OCI-LY7 (cell line): ENCODE measurements around the gene TXNDC2. TPM values are rescaled to one million over a fixed set of nuclear protein-coding genes. Genes with fewer than 3 reads are reported as not detected.

ENCODE experiments used
- small RNA-seq: library from RNA; depleted of rRNA; stranded (forward); fragments of <200 nt; gene quantifications from one replicate; pipeline ENCODE3, GENCODE V24; 2014
- total RNA-seq, 2 experiments: library from RNA; depleted of rRNA in 1 of 2; stranded (reverse); fragments of >200 nt in 1 of 2; shearing (Covaris generic) in 1 of 2; gene quantifications; 2 replicates each; pipeline ENCODE4 v1.2.3, GENCODE V29; 2014 to 2022

The TXNDC2 gene
- total RNA-seq, 2 experiments from 2014 or later, result not detected

Small RNAs within 50 kb of the gene (small RNA-seq; reads per million reads assigned to genes)
- gene RNA5SP449 (0.21 reads per million), gene RNA5SP450 (2.0 reads per million, percentile 78 among the genes with 10 or more reads in this experiment)

Other genes starting within 250 kb of the TXNDC2 start
- not detected in 2 replicates for gene RAB31, start 177.7 kb upstream of the TXNDC2 start, total RNA-seq (2014; rRNA removed; shearing (Covaris generic))
- gene RAB31, start 177.7 kb upstream of the TXNDC2 start, total RNA-seq (2022), result not detected in 2 replicates
- gene VAPA, start 28.0 kb downstream of the TXNDC2 start, total RNA-seq (2014; rRNA removed; shearing (Covaris generic)), result 176 and 184 TPM in 2 replicates
- gene VAPA, start 28.0 kb downstream of the TXNDC2 start, total RNA-seq (2022), result 139 and 151 TPM in 2 replicates